ENCODE results near the gene AUTS2. TPM values are rescaled to one million over a fixed set of nuclear protein-coding genes. Genes with fewer than 3 reads are reported as not detected.
A peak's percentile ranks its signal among the peaks of the same experiment; 100 is the strongest.

The AUTS2 gene
- total RNA-seq, 3 donors from 2014 or later: 31.2 to 67.6 (median 36.5) TPM

DNA sequence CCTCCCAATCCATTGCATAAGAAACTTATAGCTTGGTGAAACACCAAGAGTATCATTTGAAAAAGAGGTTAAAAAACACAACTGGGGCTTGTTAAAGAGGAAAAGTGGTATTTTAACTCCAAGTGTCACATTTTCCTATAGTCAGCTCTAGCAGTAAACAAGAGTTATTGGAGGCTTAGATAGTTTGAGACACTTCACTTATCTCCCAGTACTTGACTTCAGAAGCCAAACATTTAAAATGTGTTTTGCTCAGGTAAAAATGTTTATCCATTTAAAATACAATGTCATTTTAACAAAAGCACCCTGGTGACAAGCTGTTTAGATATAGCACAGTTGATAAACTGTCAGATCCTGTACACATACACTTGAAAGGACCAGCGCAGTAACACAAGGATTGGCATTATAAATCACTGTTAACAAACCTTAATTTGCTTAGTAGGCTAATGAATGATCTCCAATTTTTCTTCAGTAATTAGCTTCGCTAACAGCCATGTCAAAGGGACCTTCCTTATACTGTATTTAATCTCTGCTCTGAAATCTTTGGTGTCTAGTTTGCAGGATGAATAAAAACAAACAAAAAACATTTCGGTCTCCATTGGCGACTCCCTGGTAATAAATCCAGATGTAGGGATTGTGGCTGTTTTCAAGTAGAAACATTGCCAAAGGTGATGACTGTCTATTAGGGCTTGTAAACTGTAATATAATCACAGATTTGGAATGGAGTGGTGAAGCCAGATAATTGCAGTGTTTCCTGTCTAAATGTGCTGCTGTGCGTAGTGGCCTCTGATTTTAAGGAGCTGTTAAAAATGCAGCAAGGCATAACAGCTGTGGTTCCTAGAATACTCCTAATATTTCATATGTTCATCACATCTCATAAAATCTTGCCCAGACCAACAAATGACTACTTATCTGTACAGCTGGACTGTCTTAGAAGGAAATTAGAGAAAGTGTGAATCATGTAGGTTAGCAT is 545.1 kb downstream of the AUTS2 start:
- TF ChIP-seq, protein P1, sequence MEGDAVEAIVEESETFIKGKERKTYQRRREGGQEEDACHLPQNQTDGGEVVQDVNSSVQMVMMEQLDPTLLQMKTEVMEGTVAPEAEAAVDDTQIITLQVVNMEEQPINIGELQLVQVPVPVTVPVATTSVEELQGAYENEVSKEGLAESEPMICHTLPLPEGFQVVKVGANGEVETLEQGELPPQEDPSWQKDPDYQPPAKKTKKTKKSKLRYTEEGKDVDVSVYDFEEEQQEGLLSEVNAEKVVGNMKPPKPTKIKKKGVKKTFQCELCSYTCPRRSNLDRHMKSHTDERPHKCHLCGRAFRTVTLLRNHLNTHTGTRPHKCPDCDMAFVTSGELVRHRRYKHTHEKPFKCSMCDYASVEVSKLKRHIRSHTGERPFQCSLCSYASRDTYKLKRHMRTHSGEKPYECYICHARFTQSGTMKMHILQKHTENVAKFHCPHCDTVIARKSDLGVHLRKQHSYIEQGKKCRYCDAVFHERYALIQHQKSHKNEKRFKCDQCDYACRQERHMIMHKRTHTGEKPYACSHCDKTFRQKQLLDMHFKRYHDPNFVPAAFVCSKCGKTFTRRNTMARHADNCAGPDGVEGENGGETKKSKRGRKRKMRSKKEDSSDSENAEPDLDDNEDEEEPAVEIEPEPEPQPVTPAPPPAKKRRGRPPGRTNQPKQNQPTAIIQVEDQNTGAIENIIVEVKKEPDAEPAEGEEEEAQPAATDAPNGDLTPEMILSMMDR (IDR thresholded peaks at IDR 0.05): no peak
- ATAC-seq (peak; percentile 48), DNase-seq (no peak)
- Histone ChIP-seq H3K4me1 (ENCODE audit: low read depth) (no peaks in the 10 kb centered on the region), H3K36me3 (ENCODE audit: low read depth) (no peaks in the 10 kb centered on the region), H3K4me3 (no peak overlapping the region), H3K9me3 (no peaks in the 10 kb centered on the region)
- intact Hi-C loops (cut with DNase I, micrococcal nuclease): no loop called here

DNA sequence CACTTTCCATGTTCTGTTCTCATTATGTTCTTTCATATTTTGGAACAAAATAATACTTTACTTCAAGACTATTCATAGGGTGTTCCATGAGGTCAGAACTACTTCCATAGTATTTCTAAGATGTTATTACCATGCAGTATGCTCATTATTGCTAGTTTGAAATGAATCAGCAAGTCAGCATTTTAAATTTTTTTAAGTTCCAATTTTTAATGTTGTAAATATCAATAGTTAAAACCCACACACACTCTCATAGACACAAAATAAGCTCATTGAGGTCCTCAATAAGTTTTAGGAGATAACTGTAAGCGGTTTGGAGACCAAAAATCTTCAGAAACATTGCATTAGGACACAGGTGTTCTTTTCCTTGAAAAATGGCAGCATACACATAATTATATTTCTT is 550.7 kb downstream of the AUTS2 start:
- TF ChIP-seq, protein P1 (IDR thresholded peaks at IDR 0.05): no peak
- peaks cover 12% of the 10 kb centered on the region for H3K9me3 ChIP-seq
- H3K4me3 ChIP-seq: no peak overlapping the region
- no peak for ATAC-seq
- DNase-seq: no peak
- intact Hi-C loops (cut with DNase I, micrococcal nuclease): no loop called here
- no peaks in the 10 kb centered on the region for H3K36me3 ChIP-seq (ENCODE audit: low read depth)
- H3K4me1 ChIP-seq (ENCODE audit: low read depth): no peaks in the 10 kb centered on the region

DNA sequence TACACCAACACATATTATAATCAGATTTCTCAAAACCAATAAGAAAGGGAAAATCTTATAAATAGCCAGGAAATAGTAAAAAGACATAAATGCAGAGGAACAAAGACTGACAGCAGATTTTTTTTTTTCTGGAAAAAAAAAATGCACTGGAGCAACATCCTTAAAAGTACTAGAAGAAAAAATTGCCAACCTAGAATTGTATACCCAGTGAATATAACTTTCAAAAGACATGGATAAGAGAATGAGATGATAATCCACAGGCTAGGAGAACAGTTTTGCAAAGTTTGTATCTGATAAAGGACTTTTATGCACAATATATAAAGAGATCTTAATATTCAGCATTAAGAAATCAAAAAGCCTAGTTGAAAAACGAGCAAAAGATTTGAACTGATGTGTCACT is 554.0 kb downstream of the AUTS2 start:
- Histone ChIP-seq H3K36me3 (ENCODE audit: low read depth) (no peaks in the 10 kb centered on the region), H3K9me3 (peaks cover 12% of the 10 kb centered on the region), H3K4me1 (ENCODE audit: low read depth) (no peaks in the 10 kb centered on the region), H3K4me3 (no peak overlapping the region)
- intact Hi-C loops (cut with DNase I, micrococcal nuclease): no loop called here
- DNase-seq: no peak
- no peak for ATAC-seq
- TF ChIP-seq, protein P1 (IDR thresholded peaks at IDR 0.05): no peak

DNA sequence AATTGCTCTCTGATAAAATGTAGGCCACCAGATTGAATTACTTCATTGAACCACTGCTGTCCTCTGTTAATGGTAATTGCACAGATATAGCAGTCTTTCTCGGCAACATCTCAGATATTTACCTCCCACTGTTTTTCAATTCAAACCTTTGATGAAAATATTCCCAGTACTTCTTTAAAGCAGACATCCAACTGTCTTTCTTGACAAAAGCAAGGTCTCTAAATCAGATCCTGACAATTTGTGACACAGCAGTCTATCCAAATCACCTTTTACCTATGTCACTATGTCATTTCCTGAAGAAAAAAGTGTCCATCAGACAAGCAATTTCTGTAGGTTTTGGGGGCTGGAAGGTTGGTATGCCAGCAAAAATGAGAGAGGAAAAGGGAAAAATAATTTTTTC is 555.7 kb downstream of the AUTS2 start:
- intact Hi-C loops (cut with DNase I, micrococcal nuclease): no loop called here
- ATAC-seq: no peak
- DNase-seq: no peak
- Histone ChIP-seq H3K36me3 (ENCODE audit: low read depth) (no peaks in the 10 kb centered on the region), H3K9me3 (peaks cover 12% of the 10 kb centered on the region), H3K4me1 (ENCODE audit: low read depth) (no peaks in the 10 kb centered on the region), H3K4me3 (no peak overlapping the region)
- TF ChIP-seq, protein P1 (IDR thresholded peaks at IDR 0.05): no peak

DNA sequence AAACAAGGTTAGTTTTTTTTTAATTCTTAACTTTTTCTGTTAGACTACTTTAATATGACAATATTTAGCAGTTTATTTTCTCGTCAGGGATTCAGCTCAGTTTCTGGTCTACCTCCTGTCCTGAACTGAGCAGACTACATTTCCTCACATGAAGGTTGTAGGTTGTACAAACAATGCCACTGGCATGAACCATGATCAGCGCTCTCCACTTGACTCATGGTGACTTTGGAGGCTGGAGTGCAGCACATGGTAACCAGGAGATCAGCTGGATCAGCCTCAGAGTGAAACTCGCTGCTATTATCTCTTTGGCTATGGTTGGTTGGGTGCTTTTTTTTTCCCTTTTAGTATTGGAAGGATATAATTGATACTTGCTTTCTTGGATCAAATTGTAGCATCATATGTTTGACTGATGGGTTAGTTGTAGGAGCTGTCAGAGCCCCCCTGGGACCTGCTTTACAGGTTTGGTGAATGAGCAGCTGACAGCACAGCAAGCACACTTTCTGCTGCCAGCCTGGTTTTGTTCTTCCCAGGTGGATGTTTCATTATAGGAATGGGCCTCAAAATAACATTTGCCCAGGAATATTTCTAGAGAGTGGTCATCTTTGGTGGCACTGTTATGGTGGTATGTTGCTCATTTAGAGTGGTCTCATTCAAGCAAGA is 556.4 kb downstream of the AUTS2 start:
- Histone ChIP-seq H3K36me3 (ENCODE audit: low read depth) (no peaks in the 10 kb centered on the region), H3K9me3 (peaks cover 12% of the 10 kb centered on the region), H3K4me3 (no peak overlapping the region), H3K4me1 (ENCODE audit: low read depth) (no peaks in the 10 kb centered on the region)
- DNase-seq: no peak
- no peak for ATAC-seq
- intact Hi-C loops (cut with DNase I, micrococcal nuclease): no loop called here
- TF ChIP-seq, protein P1 (IDR thresholded peaks at IDR 0.05): no peak
